HEK293 (cell line): ENCODE measurements around the gene APOH.
A peak's percentile ranks its signal among the peaks of the same experiment; 100 is the strongest.

Experiments used
- CTCF ChIA-PET: fragments of 350-600 bp; formaldehyde crosslinking; extraction: SDS; loops from one replicate; lab custom pipeline; 2021; ENCODE audit warnings: antibody characterized with exemption; lab: Yijun Ruan, JAX
- POLR2A ChIA-PET: fragments of 300-600 bp; formaldehyde crosslinking; extraction: SDS; loops from one replicate; lab custom pipeline; 2020; ENCODE audit warnings: antibody characterized with exemption, inconsistent platforms; lab: Yijun Ruan, JAX
- H3K27ac ChIP-seq: fragments of 200-500 bp; sonication (Bioruptor generic); 2 replicates; pipeline ENCODE4 v1.5.1; 2014; ENCODE audit warnings: low read depth, low read length, control low read depth, inconsistent platforms; ENCODE audit errors: extremely low read depth
- H3K36me3 ChIP-seq, 2 experiments: fragments of 200-500 bp in 1 of 2; sonication (Bioruptor generic) in 1 of 2; 1 replicate in 1 of 2; 2 replicates in 1 of 2; pipeline ENCODE4 v1.5.1; 2014 to 2017; ENCODE audit warnings: inconsistent platforms in 2 of 2, low read length in 2 of 2; ENCODE audit not compliant: control insufficient read depth in 2 of 2, insufficient read depth in 1 of 2
- H3K4me1 ChIP-seq: fragments of 200-500 bp; sonication (Bioruptor generic); 2 replicates; pipeline ENCODE4 v1.5.1; 2014; ENCODE audit warnings: mild to moderate bottlenecking, low read length, inconsistent platforms; ENCODE audit not compliant: control insufficient read depth, insufficient read depth
- H3K4me3 ChIP-seq: 2 replicates; pipeline ENCODE4 v1.5.1; 2011; ENCODE audit warnings: low read depth, mild to moderate bottlenecking, control low read depth, low read length, moderate library complexity
- H3K9me3 ChIP-seq: fragments of 200-500 bp; sonication (Bioruptor generic); 2 replicates; pipeline ENCODE4 v1.5.1; 2014; ENCODE audit warnings: low read depth, low read length, inconsistent platforms; ENCODE audit not compliant: control insufficient read depth, insufficient read depth
- FEZF1 ChIP-seq: fragments of 450-650 bp; formaldehyde crosslinking; IDR thresholded peaks from 2 replicates; pipeline ENCODE4 v1.5.1; 2016; ENCODE audit warnings: missing biosample characterization, missing genetic modification characterization
- GLIS2 ChIP-seq: fragments of 450-650 bp; formaldehyde crosslinking; IDR thresholded peaks from 2 replicates; pipeline ENCODE4 v1.5.1; 2016; ENCODE audit warnings: missing biosample characterization, missing genetic modification characterization
- HOXA7 ChIP-seq: sonication (generic); formaldehyde crosslinking; IDR thresholded peaks from 2 replicates; pipeline ENCODE4 v1.8.1; 2022; ENCODE audit warnings: missing genetic modification reagents, borderline replicate concordance
- KLF9 ChIP-seq: fragments of 450-650 bp; formaldehyde crosslinking; IDR thresholded peaks from 2 replicates; pipeline ENCODE4 v1.5.1; 2016; ENCODE audit warnings: missing biosample characterization, missing genetic modification characterization, low read depth
- OSR2 ChIP-seq: fragments of 450-650 bp; formaldehyde crosslinking; IDR thresholded peaks from 2 replicates; pipeline ENCODE4 v1.5.1; 2016; ENCODE audit warnings: missing biosample characterization, missing genetic modification characterization
- PRDM6 ChIP-seq: fragments of 450-650 bp; formaldehyde crosslinking; IDR thresholded peaks from 2 replicates; pipeline ENCODE4 v1.5.1; 2017; ENCODE audit warnings: missing biosample characterization, missing genetic modification characterization
- YY2 ChIP-seq: fragments of 450-650 bp; formaldehyde crosslinking; IDR thresholded peaks from 2 replicates; pipeline ENCODE4 v1.5.1; 2016; ENCODE audit warnings: missing biosample characterization, missing genetic modification characterization
- ZBTB17 ChIP-seq: fragments of 450-650 bp; formaldehyde crosslinking; IDR thresholded peaks from 2 replicates; pipeline ENCODE4 v1.5.1; 2016; ENCODE audit warnings: missing biosample characterization, missing genetic modification characterization
- ZFHX2 ChIP-seq: fragments of 450-650 bp; formaldehyde crosslinking; conservative IDR thresholded peaks from 2 replicates; pipeline ENCODE4 v1.5.1; 2016; ENCODE audit warnings: missing biosample characterization, missing genetic modification characterization
- ZFP3 ChIP-seq: fragments of 450-650 bp; formaldehyde crosslinking; IDR thresholded peaks from 2 replicates; pipeline ENCODE4 v1.5.1; 2016; ENCODE audit warnings: low read depth, missing biosample characterization, missing genetic modification characterization
- ZFP41 ChIP-seq: fragments of 450-650 bp; formaldehyde crosslinking; IDR thresholded peaks from 2 replicates; pipeline ENCODE4 v1.5.1; 2016; ENCODE audit warnings: missing biosample characterization, missing genetic modification characterization, borderline replicate concordance
- ZIC2 ChIP-seq: fragments of 450-650 bp; formaldehyde crosslinking; IDR thresholded peaks from 2 replicates; pipeline ENCODE4 v1.5.1; 2016; ENCODE audit warnings: missing biosample characterization, missing genetic modification characterization
- ZNF169 ChIP-seq: fragments of 450-650 bp; formaldehyde crosslinking; IDR thresholded peaks from 2 replicates; pipeline ENCODE4 v1.5.1; 2016; ENCODE audit warnings: missing biosample characterization, missing genetic modification characterization
- ZNF555 ChIP-seq: fragments of 450-650 bp; formaldehyde crosslinking; conservative IDR thresholded peaks from 2 replicates; pipeline ENCODE4 v1.5.1; 2017; ENCODE audit warnings: missing biosample characterization, mild to moderate bottlenecking, missing genetic modification characterization, inconsistent platforms
- ZNF629 ChIP-seq: fragments of 450-650 bp; formaldehyde crosslinking; IDR thresholded peaks from 2 replicates; pipeline ENCODE4 v1.5.1; 2017; ENCODE audit warnings: missing biosample characterization, missing genetic modification characterization
- ZNF645 ChIP-seq: fragments of 450-650 bp; formaldehyde crosslinking; IDR thresholded peaks from 2 replicates; pipeline ENCODE4; 2016; ENCODE audit warnings: missing biosample characterization, missing genetic modification characterization
- ZNF664 ChIP-seq: fragments of 450-650 bp; formaldehyde crosslinking; IDR thresholded peaks from 2 replicates; pipeline ENCODE4 v1.5.1; 2016; ENCODE audit warnings: missing biosample characterization, missing genetic modification characterization
- ZNF670 ChIP-seq: fragments of 450-650 bp; formaldehyde crosslinking; IDR thresholded peaks from 2 replicates; pipeline ENCODE4 v1.5.1; 2016; ENCODE audit warnings: missing biosample characterization, missing genetic modification characterization, low read depth
- ZNF747 ChIP-seq: fragments of 450-650 bp; formaldehyde crosslinking; IDR thresholded peaks from 2 replicates; pipeline ENCODE4 v1.5.1; 2016; ENCODE audit warnings: missing biosample characterization, missing genetic modification characterization
- ZSCAN4 ChIP-seq: fragments of 450-650 bp; formaldehyde crosslinking; IDR thresholded peaks from 2 replicates; pipeline ENCODE4 v1.5.1; 2017; ENCODE audit warnings: missing biosample characterization, missing genetic modification characterization
- TF ChIP-seq, protein P1 (sequence below): fragments of 450-650 bp; formaldehyde crosslinking; IDR thresholded peaks from 2 replicates; pipeline ENCODE4 v1.5.1; 2016; ENCODE audit warnings: missing biosample characterization, missing genetic modification characterization, borderline replicate concordance
- TF ChIP-seq, protein P2 (sequence below): fragments of 450-650 bp; formaldehyde crosslinking; IDR thresholded peaks from 2 replicates; pipeline ENCODE4 v1.5.1; 2016; ENCODE audit warnings: missing biosample characterization, missing genetic modification characterization
- TF ChIP-seq, protein P3 (sequence below): fragments of 450-650 bp; formaldehyde crosslinking; IDR thresholded peaks from 2 replicates; pipeline ENCODE4 v1.5.1; 2016; ENCODE audit warnings: missing biosample characterization, missing genetic modification characterization

Gene APOH

DNA sequence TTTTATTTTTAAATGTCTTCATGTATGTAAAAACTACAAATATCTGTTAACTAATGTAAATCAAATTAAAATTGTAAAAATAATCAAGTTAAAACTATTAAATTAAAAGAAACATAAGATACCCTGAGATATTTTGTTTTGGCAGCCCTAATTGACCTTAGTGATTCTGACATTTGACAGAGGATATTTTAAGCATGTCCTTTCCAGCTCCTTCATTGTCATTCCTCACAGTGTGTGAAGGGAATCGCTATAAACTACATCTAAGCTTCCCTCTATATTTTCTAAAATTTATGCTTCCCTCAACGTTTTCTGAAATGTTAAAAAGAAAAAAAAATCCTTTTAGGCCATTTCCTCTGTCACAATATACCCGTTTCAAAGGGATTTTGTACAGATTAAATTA is 57.5 kb downstream of the APOH start (continued):
- TF ChIP-seq, protein P1, sequence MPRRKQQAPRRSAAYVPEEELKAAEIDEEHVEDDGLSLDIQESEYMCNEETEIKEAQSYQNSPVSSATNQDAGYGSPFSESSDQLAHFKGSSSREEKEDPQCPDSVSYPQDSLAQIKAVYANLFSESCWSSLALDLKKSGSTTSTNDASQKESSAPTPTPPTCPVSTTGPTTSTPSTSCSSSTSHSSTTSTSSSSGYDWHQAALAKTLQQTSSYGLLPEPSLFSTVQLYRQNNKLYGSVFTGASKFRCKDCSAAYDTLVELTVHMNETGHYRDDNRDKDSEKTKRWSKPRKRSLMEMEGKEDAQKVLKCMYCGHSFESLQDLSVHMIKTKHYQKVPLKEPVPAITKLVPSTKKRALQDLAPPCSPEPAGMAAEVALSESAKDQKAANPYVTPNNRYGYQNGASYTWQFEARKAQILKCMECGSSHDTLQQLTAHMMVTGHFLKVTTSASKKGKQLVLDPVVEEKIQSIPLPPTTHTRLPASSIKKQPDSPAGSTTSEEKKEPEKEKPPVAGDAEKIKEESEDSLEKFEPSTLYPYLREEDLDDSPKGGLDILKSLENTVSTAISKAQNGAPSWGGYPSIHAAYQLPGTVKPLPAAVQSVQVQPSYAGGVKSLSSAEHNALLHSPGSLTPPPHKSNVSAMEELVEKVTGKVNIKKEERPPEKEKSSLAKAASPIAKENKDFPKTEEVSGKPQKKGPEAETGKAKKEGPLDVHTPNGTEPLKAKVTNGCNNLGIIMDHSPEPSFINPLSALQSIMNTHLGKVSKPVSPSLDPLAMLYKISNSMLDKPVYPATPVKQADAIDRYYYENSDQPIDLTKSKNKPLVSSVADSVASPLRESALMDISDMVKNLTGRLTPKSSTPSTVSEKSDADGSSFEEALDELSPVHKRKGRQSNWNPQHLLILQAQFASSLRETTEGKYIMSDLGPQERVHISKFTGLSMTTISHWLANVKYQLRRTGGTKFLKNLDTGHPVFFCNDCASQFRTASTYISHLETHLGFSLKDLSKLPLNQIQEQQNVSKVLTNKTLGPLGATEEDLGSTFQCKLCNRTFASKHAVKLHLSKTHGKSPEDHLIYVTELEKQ: no peak
- no peak for TF ChIP-seq ZNF629 (tag by site-specific recombination)

- Histone ChIP-seq H3K27ac (no peak overlapping the region), H3K4me3 (no peak overlapping the region), H3K9me3 (no peaks in the 10 kb centered on the region), H3K4me1 (peaks cover 9% of the 10 kb centered on the region), H3K36me3 (peaks cover 28 to 36% of the 10 kb centered on the region in 2 experiments)
- POLR2A ChIA-PET: no interaction called here
- CTCF ChIA-PET: interaction anchor here (0.7 kb wide), 2 partner anchors 10 to 708 kb away, joined by 5 to 6 read pairs; no protein-coding TSS in a partner anchor
- no peak for TF ChIP-seq GLIS2 (tag by site-specific recombination)
- TF ChIP-seq, protein P2, sequence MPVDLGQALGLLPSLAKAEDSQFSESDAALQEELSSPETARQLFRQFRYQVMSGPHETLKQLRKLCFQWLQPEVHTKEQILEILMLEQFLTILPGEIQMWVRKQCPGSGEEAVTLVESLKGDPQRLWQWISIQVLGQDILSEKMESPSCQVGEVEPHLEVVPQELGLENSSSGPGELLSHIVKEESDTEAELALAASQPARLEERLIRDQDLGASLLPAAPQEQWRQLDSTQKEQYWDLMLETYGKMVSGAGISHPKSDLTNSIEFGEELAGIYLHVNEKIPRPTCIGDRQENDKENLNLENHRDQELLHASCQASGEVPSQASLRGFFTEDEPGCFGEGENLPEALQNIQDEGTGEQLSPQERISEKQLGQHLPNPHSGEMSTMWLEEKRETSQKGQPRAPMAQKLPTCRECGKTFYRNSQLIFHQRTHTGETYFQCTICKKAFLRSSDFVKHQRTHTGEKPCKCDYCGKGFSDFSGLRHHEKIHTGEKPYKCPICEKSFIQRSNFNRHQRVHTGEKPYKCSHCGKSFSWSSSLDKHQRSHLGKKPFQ (tag by site-specific recombination): no peak
- TF ChIP-seq ZNF670: no peak
- TF ChIP-seq, protein P3, sequence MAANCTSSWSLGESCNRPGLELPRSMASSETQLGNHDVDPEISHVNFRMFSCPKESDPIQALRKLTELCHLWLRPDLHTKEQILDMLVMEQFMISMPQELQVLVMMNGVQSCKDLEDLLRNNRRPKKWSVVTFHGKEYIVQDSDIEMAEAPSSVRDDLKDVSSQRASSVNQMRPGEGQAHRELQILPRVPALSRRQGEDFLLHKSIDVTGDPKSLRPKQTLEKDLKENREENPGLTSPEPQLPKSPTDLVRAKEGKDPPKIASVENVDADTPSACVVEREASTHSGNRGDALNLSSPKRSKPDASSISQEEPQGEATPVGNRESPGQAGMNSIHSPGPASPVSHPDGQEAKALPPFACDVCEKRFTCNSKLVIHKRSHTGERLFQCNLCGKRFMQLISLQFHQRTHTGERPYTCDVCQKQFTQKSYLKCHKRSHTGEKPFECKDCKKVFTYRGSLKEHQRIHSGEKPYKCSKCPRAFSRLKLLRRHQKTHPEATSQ (tag by site-specific recombination): no peak
- TF ChIP-seq ZFP3 (tag by site-specific recombination): no peak
- no peak for TF ChIP-seq ZNF747 (tag by site-specific recombination)
- TF ChIP-seq HOXA7: no peak
- TF ChIP-seq KLF9 (tag by site-specific recombination): no peak
- no peak for TF ChIP-seq ZNF645 (tag by site-specific recombination)
- no peak for TF ChIP-seq ZIC2
- no peak for TF ChIP-seq ZSCAN4 (tag by site-specific recombination)
- no peak for TF ChIP-seq ZNF664 (tag by site-specific recombination)
- TF ChIP-seq ZBTB17 (tag by site-specific recombination): 0 out of 2 replicates have a peak, but pooled peaks have one; percentile 20
- TF ChIP-seq FEZF1: peak; percentile 61
- TF ChIP-seq ZNF555 (tag by site-specific recombination): no peak
- TF ChIP-seq PRDM6 (tag by site-specific recombination): peak; percentile 84
- no peak for TF ChIP-seq ZFHX2 (tag by site-specific recombination)
- no peak for TF ChIP-seq ZNF169 (tag by site-specific recombination)
- peak; percentile 47; the same call in 1 of the 2 replicates for TF ChIP-seq OSR2 (tag by site-specific recombination)
- TF ChIP-seq YY2 (tag by site-specific recombination): no peak
- no peak for TF ChIP-seq ZFP41 (tag by site-specific recombination)
These were observed 58.0 kb downstream of the APOH start for GRCh38 chr17:66171172-66171571.
